OCI-LY1 (cell line): ENCODE data around the gene SCYGR7.

ENCODE experiments used
- EZH2 ChIP-seq: fragments of 200-600 bp; sonication (generic), shearing (Covaris generic); IDR thresholded peaks from 2 replicates; pipeline ENCODE4 v1.8.0; 2017; ENCODE audit warnings: borderline replicate concordance, mixed run types, mild to moderate bottlenecking, antibody characterized with exemption, low read length, moderate library complexity, mixed read lengths
- TF ChIP-seq, protein P1 (sequence below): fragments of 200-600 bp; sonication (generic), shearing (Covaris generic); IDR thresholded peaks from 2 replicates; pipeline ENCODE4 v1.5.1; 2017; ENCODE audit warnings: mild to moderate bottlenecking, antibody characterized with exemption, low read length, moderate library complexity, mixed read lengths

DNA sequence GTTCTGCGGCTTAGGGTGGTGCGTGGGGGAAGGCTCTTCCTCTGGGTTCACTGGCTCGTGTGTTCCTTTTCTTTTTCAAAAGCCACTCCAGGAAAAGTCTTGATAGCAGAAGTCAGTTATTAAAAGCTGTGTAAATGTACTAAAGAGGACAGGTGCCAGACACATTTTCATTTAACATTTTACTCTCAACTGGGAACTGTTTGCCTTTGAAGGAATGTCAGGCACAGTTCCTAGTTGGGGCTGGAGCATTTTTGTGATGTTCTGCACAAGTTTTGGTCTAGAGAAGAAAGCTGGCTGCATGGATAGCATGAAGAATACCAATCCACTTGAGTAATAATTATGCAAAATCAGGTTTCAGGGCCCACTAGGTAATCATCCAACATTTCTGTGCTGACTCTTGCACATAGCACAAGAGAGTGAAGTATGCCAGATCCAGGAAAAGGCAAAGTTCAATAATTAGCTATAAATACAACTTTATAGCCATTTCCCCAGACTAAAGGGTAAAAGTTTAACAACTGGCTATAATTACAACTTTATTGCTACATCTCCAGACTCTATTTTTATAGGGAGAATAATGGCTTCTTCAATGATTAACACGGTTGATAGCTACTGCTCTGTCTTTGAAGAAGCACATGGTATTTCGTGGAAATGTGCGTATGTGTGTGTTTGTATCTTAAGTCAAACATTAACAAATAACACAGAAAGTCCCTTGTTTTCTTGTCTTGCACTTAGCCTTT, 33.8 kb downstream of the SCYGR7 start:
- TF ChIP-seq, protein P1, sequence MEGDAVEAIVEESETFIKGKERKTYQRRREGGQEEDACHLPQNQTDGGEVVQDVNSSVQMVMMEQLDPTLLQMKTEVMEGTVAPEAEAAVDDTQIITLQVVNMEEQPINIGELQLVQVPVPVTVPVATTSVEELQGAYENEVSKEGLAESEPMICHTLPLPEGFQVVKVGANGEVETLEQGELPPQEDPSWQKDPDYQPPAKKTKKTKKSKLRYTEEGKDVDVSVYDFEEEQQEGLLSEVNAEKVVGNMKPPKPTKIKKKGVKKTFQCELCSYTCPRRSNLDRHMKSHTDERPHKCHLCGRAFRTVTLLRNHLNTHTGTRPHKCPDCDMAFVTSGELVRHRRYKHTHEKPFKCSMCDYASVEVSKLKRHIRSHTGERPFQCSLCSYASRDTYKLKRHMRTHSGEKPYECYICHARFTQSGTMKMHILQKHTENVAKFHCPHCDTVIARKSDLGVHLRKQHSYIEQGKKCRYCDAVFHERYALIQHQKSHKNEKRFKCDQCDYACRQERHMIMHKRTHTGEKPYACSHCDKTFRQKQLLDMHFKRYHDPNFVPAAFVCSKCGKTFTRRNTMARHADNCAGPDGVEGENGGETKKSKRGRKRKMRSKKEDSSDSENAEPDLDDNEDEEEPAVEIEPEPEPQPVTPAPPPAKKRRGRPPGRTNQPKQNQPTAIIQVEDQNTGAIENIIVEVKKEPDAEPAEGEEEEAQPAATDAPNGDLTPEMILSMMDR = no peak
- TF ChIP-seq EZH2 = no peak
